ENCODE results near the gene CDKN1C.

CDKN1C gene

GRCh38 chr11:2923446-2924375, 38.1 kb upstream of the CDKN1C start:
- no peak for DNase-seq

GRCh38 chr11:2922655-2923054, 37.1 kb upstream of the CDKN1C start:
- DNase-seq: no peak

GRCh38 chr11:2921742-2922493, 36.3 kb upstream of the CDKN1C start:
- DNase-seq: no peak

GRCh38 chr11:2921261-2921660, 35.7 kb upstream of the CDKN1C start:
- no peak for DNase-seq

GRCh38 chr11:2920343-2920742, 34.8 kb upstream of the CDKN1C start:
- no peak for DNase-seq

GRCh38 chr11:2919837-2920236, 34.3 kb upstream of the CDKN1C start:
- no peak for DNase-seq

GRCh38 chr11:2919188-2919587, 33.6 kb upstream of the CDKN1C start:
- no peak for DNase-seq

- no peak for DNase-seq
Measured at GRCh38 chr11:2917842-2918490, 32.4 kb upstream of the CDKN1C start.

- no peak for DNase-seq
Measured at GRCh38 chr11:2916892-2917645, 31.5 kb upstream of the CDKN1C start.

GRCh38 chr11:2916114-2916891, 30.7 kb upstream of the CDKN1C start:
- no peak for DNase-seq

- no peak for DNase-seq
Measured at GRCh38 chr11:2915473-2915872, 29.9 kb upstream of the CDKN1C start.

GRCh38 chr11:2914455-2915195, 29.1 kb upstream of the CDKN1C start:
- no peak for DNase-seq

- no peak for DNase-seq
Measured at GRCh38 chr11:2913776-2914175, 28.2 kb upstream of the CDKN1C start.

- peak; percentile 65 for DNase-seq
Measured at GRCh38 chr11:2913019-2913431, 27.4 kb upstream of the CDKN1C start.

- peak; percentile 92 for DNase-seq
Measured at GRCh38 chr11:2912498-2912897, 26.9 kb upstream of the CDKN1C start.

GRCh38 chr11:2911785-2912391, 26.3 kb upstream of the CDKN1C start:
- no peak for DNase-seq

GRCh38 chr11:2911088-2911784, 25.7 kb upstream of the CDKN1C start:
- DNase-seq: no peak

GRCh38 chr11:2910401-2910955, 24.9 kb upstream of the CDKN1C start:
- DNase-seq: no peak

- no peak for DNase-seq
Measured at GRCh38 chr11:2909133-2909902, 23.7 kb upstream of the CDKN1C start.
